Measurements from ENCODE around the gene FXYD4.
"Not testable (repeated sequence)": the region's sequence is repeated elsewhere in the genome, so short reads cannot be mapped to it uniquely, and the experiment has no call there.

FXYD4 gene

DNA sequence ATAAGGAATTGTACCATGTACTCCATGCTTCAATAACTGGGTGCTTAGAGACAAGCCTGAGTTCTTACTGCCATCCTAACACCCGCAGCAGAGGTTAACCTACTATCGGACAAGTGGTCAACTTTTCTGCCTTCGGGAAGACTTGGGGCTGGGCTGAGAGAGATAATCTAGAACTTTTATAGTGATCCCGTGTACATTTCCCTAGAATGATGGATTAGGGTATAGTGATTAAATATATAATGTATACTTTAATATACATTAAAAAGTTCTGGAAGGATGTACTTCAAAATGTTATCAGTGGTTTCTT, 49.7 kb downstream of the FXYD4 start:
- DNase-seq, result no peak

DNA sequence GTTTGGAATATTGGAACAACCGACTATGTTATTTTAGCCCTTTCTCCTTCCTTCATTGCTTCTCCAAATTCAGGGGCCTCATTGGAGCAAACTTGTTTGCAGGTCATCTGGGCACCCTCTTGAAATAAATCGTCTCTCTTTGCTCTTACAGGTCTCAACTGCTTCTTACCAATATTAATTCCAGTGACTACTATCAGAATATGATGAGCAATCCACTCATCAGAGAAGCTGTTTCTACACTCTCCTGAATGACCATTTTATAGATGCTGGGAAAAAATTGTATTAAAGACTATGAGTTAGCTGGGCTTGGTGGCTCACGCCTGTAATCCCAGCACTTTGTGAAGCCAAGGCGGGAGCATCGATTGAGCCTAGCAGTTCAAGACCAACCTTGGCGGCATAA, 50.1 kb downstream of the FXYD4 start:
- DNase-seq, result no peak

DNA sequence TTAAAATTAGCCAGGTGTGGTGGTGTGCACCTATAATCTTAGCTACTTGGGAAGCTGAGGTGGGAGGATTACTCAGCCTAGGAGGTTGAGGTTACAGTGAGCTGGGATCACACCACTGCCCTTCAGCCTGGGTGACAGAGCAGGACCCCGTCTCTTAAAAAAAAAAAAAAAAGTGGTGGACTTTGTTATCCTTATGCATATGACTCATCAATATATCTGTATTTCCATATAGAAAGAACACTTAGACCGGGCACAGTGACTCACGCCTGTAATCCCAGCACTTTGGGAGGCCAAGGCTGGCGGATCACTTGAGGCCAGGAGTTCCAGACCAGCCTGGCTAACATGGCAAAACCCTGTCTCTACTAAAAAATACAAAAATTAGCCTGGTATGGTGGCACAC, 50.5 kb downstream of the FXYD4 start:
- not testable (repeated sequence) for DNase-seq

DNA sequence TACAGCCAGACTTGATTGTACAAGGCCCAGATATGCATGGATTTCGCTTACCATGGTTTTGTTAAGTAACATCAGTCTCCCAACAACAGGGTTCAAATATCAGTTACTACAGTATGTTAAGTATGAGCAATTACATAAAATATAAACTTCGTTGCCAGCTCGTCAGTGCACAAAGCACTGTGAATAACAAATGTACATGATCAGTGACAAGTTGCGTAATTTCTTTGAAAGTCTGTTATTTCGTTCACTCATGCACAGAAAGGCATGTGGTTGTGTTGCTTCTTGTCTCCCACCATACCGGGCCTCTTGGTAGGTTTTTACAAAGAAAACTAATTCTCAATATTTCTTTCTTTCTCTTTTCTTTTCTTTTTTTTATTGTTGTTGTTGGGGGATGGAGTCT, 53.0 kb downstream of the FXYD4 start:
- DNase-seq, result no peak

Measured in CD4-positive, alpha-beta T cell treated with Interleukin-21 for 1 hour (primary cell).